GM15510 (cell line): ENCODE results near the gene CACNA1I.

Experiments used
- POLR2A ChIP-seq: IDR thresholded peaks from 3 replicates; pipeline ENCODE4 v1.6.1; 2011; ENCODE audit warnings: borderline replicate concordance; ENCODE audit not compliant: insufficient read length; ENCODE audit errors: extremely low read depth

CACNA1I gene

DNA sequence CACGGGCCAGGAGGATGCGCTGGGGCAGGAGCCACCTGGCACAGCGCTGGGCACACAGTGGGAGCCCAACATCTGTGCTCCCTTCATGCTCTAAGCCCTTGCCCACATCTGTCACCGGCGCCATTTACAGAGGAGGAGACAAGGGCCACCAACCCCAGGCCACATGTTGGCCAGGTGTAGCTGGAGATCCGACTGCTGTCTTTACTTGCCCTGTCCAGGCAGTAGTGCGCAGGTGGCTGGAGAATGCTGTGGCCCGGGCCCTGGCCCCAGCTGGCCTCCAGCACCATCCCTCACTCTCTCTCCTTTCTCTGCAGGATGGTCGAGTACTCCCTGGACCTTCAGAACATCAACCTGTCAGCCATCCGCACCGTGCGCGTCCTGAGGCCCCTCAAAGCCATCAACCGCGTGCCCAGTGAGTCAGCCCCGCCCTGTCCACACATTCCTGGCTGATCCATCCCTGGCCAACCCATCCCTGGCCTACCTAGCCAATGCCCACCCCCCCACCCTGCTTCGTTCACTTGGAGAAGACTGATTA is 48.5 kb downstream of the CACNA1I start:
- no peak for TF ChIP-seq POLR2A

DNA sequence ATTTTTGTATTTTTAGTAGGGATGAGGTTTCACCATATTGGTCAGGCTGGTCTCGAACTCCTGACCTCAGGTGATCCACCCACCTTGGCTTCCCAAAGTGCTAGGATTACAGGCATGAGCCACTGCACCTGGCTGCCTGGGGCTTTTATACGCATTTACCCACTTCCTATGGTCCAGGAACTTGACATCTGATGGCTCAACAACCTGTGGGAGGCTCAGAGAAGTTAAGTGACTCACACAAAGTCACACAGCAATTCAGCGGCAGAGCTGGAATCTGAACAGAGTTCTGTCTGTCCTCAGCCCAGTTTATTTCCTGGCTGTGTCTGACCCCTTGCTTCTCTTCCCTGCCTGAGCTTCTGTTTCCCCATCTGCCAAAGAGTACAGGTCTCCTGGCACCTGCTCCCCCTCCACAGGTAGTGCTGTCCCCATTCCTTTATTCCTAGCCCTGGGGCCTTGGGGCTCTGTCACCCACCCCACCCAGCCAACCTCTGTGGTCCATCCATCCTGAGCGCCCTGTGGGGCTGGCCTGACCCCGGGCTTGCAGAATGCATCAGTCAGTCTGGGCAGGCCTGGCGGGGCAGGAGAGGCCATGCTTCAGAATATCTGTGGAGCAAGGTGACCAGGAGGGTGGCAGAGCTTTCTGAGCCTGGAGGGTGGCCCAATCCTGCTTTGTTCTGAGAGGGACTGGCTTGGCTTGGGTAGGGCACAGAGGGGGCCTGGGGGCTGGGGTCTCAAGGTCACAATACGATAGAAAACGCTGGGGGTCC is 50.6 kb downstream of the CACNA1I start:
- TF ChIP-seq POLR2A = no peak

- no peak for TF ChIP-seq POLR2A
Measured at GRCh38 chr22:39621826-39622225, 51.3 kb downstream of the CACNA1I start.

GRCh38 chr22:39622881-39623367 is 52.4 kb downstream of the CACNA1I start:
- no peak for TF ChIP-seq POLR2A

DNA sequence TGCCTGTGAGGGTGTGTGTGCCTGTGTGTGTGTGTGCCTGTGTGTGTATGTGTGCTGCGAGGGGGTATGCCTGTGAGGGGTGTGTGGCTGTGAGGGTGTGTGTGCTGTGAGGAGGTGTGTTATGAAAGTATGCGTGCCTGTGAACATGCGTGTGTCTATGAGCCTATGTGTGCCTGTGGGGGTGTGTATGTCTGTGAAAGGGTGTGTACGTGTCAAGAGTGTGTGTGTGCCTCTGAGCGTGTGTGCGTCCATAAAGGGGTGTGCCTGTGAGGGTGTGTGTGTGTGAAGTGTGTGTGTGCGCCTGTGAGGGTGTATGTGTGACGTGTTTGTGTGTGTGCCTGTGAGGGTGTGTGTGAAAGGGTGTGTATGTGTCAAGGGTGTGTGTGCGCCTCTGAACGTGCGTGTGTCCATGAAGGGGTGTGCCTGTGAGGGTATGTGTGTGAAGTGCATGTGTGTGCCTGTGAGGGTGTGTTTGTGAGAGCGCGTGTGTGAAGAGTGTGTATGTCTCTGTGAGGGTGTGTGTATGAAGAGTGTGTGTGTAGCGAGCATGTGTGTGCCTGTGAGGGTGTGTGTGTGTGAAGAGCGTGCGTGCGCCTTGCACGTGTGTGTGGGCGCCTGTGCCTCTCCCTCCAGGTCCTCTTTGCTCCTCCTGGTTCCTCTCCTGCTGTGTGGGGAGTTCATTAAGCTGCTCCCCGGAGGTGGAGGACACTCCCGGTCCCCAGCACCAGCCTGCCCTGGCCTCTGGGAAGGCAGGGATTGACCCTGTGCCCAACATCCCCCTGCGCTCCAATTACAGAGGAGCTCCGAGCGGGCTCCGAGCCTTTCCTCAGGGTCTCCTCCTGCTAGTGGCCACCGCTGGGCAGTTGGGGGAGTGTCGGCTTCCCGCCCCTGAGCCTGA is 53.3 kb downstream of the CACNA1I start:
- TF ChIP-seq POLR2A = no peak

DNA sequence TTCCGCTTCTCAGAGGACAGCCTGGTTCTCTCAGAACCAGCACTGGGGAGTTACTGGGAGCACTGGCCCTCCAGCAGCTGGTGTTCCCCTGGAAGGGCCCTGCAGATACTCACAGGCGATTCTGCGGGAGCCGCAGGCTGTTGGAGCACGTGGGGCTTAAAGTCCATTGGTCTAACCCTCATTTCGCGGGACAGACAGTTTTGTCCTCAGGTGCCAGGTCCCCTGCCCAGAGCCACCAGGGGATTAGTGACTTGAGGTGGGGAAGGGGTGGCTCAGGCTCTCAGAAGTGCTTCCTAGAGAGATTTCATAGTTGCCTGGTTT is 53.9 kb downstream of the CACNA1I start:
- no peak for TF ChIP-seq POLR2A

DNA sequence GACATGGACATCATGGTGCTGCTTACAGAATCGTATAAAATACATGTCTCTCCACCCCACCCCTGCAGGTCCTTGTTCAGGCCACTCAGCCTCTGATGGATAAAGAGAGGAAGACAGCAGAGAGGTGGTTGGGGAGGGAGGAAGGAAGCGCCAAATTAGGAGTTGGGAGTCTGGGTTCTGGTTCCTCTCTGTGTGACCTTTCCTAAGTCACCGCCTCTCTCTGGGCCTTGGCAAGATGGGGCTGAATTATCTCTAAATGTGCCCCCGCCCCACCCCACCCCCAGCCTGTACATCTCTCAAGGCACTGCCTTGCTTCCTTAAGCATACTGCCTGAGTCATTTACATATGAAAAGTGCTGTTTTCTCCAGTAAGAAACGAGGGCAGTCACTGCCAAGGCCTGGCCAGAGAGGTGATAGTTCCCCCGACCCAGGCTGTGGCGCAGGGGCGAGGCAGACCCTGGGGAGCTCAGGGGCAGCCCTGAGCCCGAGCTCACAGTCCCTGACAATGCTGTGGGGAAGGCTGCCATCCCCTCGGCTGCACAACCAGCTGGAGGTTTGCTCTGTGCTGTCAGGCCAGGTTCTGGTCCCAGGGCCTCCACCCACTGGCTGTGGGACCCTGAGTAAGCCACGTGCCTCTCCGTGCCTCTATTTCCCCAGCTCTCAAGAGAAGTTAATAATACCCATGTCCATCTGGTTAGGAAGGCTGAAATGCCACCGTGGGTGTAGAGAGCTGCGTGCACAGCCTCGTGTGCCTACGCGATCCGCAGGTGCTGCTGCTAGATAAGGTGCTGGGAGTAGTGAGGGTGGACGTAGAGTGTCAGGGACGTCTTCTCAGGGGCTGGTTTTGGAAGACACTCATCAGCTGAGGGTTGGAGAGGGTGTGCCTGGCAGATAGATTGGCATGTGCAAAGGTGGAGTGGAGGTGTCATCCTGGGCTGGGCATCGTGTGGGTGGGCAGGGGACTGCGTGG is 55.3 kb downstream of the CACNA1I start:
- TF ChIP-seq POLR2A = no peak

GRCh38 chr22:39627208-39627607 is 56.7 kb downstream of the CACNA1I start:
- no peak for TF ChIP-seq POLR2A

DNA sequence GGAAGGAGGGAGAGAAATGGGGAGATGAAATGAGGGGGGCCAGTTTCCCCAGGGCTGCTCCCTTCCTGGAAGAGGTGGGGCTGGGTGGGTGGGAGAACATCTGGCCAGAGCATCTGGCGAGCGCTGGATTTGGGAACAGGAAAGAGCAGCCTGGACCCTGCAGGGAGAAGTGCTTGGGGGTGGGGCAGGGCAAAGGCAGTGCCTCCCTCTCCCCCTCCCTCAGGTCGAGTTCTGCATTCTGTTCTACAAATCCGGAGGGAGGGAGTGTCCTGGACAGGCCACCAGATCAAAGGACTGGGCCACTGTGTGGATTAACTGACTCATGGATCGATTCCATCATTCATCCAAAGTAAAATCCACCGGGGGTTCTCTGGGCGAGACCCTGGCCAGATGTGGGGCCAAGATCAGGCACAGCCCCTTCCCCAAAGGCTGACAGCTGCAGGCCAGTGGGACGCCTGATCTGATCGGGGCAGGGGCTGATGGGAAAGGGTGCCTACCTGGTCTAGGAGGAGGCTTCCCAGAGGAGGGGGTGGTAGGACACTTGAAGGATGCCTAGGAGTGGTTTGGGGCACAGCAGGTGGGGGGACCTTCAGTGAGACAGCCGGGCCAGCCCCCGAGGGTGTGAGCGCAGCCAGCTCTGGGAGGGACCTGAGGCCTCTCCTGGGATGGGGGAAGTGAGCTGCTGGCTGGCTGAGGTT is 57.5 kb downstream of the CACNA1I start:
- no peak for TF ChIP-seq POLR2A

DNA sequence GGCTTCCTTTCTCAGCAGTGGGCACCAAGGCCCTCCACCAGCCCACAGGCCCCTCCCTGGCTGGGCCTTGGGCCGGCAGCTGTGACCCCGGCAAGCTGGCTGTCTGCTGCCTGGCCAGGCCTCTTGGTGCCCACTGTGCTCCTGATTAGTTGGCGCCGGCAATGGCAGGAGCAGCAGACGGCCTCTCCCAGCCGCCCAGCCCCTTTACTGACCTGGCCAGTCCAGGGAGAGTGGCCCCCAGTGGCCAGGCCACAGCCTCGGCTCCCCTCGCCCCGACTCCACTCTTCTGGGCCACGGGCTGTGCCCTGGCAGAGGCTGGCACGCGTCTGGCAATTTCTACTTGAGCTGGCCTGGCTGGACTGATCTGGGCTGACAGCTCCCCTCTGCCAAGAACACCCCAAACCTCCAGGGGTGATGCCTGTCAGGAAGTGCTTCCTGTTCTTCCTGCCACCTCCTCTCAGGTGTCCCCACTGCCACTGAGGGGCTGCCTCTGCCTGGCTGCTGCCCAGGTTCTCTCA is 58.1 kb downstream of the CACNA1I start:
- TF ChIP-seq POLR2A = no peak

DNA sequence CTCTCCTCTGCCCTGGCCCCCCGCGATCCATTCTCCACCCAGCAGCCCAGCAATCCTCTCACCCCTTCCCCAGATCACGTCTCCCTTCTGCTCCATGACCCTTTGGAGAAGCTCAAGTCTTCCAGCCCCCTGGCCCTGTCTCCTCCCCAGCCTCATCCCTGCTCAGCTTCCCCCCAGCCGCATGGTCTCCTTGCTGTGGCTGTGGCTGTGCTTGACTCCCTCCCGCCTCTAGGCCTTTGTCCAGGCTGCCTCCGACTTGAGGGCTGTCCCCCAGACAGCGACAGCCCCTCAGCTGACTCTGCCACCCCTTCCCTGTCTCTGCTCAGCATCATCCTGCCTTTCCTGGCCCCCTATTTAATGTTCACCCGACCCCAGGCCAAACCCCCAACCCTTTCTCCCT is 59.3 kb downstream of the CACNA1I start:
- TF ChIP-seq POLR2A = no peak

DNA sequence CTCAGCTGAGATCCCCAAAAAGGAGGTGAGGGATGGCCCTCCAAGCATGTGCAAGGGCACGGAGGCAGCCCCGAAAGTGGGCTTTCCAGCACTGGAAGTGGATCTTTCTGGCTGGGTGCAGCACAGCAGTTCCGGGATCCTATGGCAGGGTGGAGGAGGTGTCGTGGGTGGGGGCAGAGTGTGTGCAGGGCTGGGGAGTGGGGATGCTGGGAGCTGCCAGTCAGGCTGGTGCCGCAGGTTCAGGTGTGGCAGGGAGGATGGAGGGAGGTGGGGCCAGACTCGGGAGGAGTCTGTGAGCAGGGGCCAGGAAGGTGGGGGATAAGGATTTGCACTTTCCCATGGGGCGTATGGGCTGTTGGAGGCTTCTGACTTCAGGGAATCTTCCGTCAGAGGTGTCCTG is 60.2 kb downstream of the CACNA1I start:
- no peak for TF ChIP-seq POLR2A
